Limb (tissue), 2 donors: ENCODE measurements around the gene ASB1.
"Not testable (repeated sequence)": the region's sequence is repeated elsewhere in the genome, so short reads cannot be mapped to it uniquely, and the experiment has no call there.

ENCODE experiments used
- DNase-seq, 2 donors: peaks; one replicate each; pipeline ENCODE4 v3.0.0-alpha.2; 2016; ENCODE audit errors: extremely low spot score in 2 of 2

ASB1 gene

GRCh38 chr2:238442257-238442656 lies 15.5 kb downstream of the ASB1 start:
- not testable (repeated sequence) for DNase-seq

DNA sequence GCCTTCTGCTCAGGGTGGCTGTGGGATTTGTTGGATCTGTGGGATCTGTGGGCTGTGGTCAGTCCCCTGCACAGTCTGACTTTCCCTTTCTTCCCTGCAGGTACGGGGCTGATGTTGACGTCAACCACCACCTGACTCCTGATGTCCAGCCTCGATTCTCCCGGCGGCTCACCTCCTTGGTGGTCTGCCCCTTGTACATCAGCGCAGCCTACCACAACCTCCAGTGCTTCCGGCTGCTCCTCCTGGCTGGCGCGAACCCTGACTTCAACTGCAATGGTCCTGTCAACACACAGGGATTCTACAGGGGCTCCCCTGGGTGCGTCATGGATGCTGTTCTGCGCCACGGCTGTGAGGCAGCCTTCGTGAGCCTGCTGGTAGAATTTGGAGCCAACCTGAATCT lies 17.5 kb downstream of the ASB1 start:
- DNase-seq, result no peak

DNA sequence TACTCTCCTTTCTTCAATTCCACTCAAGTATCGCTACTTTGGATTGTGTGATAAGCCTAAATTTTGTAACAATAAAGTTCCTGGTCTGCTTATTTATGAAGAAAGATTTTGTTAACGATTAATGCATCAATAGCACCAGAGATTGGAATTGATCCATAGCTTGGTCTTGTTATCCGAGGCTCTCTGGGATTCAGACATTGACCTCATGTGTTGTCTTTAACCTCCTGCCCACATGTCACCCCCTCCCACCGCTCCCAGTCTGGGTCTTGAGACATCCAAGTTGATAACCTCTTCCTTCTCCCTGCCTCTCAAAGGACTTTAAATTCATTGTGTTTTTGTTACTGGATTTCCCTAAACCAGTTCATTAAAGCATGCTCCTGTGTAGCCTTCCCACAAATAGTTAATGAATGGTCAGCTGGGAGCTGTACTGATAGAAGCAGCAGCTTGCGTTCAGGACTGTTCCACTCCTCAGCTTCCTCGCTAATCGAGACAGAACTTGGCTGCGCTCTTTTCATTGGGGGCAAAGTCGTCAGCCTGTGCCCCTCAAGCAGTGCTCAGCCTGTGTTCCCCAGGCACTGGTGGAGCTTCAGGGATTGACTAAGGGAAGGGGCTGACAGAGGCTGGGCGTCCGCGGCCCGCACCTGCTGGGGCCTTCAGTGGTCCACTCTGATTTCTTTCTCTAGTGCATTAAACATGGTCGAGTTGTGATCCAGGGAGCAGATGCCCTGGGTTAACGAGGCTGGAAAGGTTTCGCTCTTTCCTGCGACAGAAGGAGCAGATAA lies 18.9 kb downstream of the ASB1 start:
- no peak for DNase-seq

DNA sequence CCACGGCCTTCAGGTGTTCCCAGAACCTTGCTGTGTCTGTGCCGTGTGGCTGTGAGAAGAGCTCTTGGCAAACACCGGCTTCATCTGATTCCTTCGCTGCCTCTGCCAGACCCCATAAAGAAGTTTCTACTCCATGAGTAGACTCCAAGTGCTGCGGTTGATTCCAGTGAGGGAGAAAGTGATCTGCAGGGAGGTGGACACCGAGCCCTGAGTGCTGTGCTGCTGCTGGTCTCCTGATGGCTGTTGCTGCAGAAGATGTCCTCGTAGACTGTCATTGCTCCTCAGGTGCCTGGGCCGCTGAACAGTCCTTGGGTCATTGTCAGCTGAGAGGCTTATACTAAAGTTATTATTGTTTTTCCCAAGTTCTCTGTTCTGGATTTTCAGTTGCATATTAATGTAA lies 19.6 kb downstream of the ASB1 start:
- no peak for DNase-seq

DNA sequence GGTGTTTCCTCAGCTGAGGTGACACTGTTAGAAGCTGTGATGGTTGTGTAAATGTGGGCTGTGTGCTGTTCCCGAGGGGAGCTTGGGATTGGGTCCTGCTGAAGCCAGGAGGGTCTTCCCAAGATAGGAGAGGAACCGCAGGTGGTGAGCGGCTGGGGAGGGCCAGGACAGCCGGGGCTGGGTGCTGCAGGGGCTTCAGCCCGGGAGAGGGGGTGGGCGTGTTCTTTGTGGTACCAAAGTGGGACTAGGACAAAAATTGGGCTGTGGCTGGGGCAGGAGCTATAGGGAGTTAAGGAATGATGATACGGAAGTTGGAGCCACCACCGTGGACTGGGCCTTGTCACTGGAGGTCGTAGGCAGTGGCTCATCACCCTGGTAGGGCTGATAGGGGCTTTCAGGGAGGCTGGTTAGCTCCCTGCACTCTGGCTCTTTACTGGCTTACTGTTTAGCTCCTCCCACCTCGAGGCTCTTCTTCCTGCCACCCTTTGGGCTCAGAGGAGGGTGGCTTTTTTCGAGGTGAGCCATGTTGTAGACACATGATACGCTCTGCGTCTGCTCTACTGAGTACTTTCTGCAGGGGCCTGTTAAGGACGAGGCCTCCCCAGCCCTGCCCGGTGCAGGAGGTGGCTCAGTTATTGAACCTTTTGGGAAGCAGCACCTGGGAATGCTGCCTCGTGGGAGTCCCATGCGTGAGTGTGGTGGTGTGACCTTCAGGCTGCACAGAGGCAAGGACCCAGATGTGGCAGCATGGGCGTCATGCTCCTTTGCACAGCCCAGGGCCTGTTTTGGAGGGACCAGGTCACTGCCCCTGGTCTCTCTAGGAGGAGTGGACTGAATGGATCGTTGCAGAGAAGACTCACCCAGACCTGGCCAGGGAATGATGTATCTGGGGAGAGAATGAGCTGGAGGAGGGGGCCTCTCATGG lies 21.6 kb downstream of the ASB1 start:
- DNase-seq, result no peak

DNA sequence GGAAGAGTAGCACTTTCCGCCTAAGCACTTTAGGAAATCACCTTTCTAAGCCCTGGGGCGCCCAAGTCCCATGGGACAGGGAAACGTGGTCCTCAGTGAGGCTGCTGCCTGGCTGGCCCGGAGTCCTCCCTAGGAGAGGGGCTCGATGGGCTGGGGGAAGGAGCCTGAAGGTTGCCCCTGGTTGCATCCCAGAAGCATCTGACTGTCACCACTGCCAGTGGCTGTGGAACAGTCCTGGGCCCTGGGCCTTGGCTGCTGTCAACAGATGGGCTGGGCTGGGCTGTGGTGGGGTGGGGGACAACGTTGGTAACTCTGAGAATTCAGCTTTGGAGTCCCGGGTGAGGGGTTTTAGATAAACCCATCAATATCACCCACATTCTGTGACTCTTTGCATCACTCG lies 22.5 kb downstream of the ASB1 start:
- DNase-seq, result no peak

- DNase-seq, result no peak
These were observed 23.2 kb downstream of the ASB1 start for GRCh38 chr2:238449909-238450417.

DNA sequence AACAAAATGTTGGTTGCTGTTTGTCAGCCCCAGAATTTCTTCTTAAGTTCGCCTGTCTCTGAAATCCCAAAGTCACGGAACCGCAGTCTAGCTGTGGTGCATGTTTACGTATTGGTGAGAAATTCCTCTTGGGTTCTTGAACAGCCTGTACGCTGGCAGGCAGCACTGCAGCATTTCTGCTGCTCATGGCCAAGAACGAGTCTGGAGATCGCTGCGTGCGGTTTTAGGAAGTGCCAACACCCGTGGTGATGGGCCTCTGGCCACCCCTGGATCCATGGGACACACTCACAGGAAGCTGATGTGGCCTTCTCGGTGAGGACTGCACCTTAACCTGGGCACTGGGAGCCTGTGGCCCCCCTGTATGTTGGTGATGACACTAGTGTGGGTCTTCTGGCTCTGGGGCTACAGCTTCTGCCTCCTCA lies 23.7 kb downstream of the ASB1 start:
- DNase-seq, result no peak

GRCh38 chr2:238453842-238454241 lies 27.1 kb downstream of the ASB1 start:
- no peak for DNase-seq

DNA sequence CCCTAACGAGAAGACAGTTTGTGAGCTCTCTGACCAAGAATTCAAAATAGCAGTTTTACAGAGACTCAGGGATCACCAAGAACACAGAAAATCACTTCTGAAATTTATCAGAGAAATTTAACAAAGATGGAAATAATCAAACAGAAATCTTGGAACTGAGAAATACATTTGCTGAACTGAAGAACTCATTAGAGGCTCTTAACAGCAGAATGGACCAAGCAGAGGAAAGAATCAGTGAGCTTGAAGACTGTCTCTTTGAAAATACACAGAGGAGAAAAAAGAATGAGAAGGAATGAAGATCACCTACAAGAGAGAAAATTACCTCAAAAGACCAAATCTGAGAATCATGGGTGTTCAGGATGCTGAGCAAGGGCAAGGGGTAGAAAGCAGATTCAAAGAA lies 29.7 kb downstream of the ASB1 start:
- DNase-seq, result no peak

- no peak for DNase-seq
These were observed 30.5 kb downstream of the ASB1 start for GRCh38 chr2:238456970-238457926.

DNA sequence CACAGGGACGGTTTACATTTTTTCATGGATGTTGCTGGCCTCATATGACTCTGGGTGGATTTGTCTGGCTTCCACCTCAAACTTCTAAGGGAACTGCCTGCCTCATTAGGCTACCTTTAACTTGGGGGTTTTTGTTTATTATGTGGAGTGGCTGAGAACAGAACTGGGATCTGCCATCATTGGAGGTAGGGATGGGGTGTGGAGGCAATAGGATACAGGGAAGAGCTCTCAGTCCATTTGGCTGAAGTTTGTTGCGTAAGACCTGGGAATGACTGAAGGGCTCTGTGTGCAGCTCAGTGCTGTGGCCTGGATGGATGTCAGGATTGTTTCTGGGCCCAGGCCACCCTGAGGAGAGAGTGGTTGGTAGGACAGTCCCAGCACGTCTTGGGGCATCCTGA lies 31.2 kb downstream of the ASB1 start:
- DNase-seq, result no peak

DNA sequence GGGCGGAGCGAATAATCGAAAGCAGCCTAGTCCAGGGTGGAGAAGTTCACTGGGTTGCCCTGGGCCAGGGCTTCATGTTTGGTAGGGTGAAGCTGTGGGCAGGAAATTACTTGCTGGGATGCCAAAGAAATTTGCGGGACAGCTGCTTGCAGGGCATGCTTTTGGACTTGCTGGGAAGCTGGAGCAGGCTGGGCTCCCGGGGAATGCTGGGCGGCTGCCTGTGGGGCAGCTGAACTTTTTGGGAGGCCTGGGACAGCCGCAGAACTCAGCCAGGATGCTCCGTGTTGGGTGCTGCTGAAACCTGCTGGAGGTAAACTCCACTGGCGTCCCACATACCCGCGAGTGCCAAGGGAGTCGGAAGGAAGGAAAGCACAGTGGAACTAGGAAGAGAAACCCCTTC lies 31.9 kb downstream of the ASB1 start:
- peak in 1 of 2 donors; percentile 42 for DNase-seq

DNA sequence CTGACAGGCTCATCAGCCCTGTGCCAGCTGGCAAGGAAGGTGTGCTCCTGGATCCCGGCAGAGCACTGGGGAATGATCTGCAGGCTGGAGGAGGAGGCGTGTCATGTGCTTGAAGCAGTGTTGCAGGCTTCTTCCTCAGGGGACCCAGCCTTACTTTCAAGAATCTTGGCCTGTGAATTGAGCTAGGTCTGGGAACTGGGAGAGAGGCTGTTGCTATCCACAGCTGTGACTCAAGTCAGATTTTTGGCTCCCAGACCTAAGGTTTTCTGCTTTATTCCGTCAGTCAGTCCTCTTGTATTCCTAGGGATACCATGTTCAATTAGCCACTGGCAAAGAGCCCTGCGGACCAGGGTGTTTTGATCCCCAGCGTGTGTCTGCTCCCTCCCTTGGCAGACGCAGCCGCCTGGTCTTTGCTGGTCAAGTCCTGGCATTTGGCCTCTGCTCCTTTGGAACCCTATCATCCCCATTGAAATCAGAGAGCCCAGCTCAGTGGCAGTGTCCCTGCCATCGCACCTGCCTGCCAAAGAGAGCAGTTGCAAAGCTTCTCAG lies 32.4 kb downstream of the ASB1 start:
- DNase-seq, result peak; percentile 42 to 82

DNA sequence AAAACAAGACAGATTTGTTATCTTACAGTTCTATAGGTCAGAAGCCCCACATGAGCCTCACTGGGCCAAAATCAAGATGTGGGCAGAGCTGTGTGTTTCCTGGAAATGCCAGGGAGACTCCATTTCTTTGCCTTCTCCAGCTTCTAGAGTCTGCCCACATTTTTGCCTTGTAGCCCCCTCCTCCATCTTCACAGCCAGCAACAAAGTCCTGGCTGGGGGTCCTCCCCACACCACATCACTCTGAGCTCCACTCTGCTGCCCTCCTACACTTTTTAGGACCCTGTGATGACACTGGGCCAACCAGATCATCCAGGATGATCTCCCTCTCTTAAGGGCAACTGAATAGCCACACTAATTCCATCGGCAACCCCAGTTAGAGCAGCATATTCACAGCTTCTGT lies 34.3 kb downstream of the ASB1 start:
- no peak for DNase-seq

DNA sequence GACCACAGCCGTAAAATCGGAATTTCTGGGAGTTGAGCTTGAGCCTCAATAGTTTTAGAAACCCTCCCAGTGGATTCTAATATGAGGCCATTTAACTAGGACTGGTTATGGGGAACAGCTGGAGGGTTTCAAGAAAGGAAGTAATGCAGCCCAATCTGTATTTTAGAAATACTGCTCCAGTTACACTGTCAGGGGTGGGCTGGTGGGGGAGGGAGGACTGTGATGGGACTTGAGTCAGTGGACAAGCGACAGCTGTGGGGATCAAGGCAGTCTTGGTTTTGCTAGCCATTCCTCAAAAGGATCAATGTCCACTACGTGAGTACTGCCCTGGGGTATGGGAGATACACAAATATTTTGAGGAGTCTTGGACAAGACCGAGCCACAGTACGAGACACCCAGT lies 34.8 kb downstream of the ASB1 start:
- no peak for DNase-seq

- DNase-seq, result no peak
These were observed 35.2 kb downstream of the ASB1 start for GRCh38 chr2:238461916-238462315.

GRCh38 chr2:238462782-238463396 lies 36.2 kb downstream of the ASB1 start:
- DNase-seq, result no peak

- DNase-seq, result no peak
These were observed 37.7 kb downstream of the ASB1 start for GRCh38 chr2:238464389-238464788.

DNA sequence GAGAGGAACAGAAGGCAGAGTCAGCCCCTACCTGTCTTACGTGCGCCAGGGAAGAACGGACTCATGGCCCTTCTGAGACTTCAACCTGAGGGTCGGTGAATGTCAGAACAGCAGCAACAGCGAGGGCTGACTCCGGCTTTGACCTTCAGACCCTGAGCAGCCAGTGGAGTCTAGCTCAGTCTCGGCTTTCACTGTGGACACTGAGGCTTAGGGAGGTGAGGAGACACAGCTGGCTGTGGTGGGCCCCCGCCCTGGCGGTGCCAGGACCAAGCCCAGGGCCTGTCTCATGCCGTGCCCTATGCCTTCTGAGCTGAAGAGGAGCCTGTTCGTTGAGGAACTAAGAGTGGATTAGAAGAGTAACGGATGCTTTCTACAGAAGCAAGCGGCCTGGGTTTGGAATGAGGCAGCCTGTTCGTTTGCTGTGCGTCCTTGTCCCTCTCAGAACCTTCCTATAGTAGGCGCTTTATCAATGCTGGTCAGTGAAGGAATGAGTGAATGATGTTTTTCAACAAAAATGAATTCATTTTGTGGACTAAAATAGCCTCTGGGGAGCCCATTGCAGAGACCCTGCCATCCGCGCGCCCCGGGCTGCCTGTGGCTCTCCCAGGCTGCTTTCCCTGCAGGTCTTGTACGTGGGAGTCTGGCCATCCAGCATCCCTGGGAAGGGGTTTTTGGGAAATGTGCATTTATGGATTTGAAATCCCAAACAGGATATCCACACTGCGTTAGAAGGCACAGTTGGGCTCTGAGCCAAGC lies 38.9 kb downstream of the ASB1 start:
- DNase-seq, result no peak
